Measurements from ENCODE around the gene TMEM109. TPM values are rescaled to one million over a fixed set of nuclear protein-coding genes. Genes with fewer than 3 reads are reported as not detected.

The TMEM109 gene
- total and polyA plus RNA-seq, 2 experiments from 2014 or later: 17.4 to 17.7 TPM

DNA sequence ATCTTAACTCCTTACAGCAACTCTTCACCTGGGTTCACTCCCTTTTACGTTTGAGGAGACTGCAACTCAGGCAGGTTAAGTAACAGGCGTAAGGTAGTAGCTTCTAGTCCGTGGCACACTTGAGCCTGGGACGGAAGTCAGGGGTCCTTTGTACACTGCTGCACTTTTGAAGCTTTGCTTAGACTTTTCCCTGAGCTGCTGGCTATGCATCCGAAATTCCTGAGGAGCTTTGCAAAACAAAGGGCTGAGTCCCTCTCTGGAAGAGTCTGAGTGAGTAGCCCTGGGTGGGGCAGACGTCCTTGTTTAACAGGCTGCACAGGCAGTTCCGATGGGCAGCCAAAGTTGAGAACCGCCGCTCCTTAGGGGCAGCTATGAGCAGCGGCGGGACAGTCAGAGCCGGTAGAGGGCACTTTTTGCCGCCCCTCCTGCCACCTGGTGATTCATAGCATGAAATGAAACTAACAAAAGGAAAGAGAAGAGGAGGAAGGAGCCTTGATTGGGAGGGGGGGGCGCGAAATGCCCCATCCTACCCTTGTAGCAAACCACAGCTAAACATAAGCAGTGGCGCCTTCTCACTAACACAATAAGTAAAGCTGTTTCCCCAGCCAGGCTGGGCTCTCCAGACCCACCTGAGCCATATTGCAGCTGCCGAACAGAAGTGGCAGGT is 1.4 kb downstream of the TMEM109 start:
- ATAC-seq: peak; percentile 70
- Mint-ChIP-seq H3K4me3 (peak overlapping the region; percentile 91), H3K36me3 (ENCODE audit: low read depth) (peaks cover 15% of the 10 kb centered on the region), H3K9me3 (no peaks in the 10 kb centered on the region; the same call in 2 of the 3 replicates), H3K4me1 (peaks cover 43% of the 10 kb centered on the region), H3K27ac (peak overlapping the region; percentile 79), H3K27me3 (ENCODE audit: insufficient read depth, low read depth, poor library complexity) (peaks cover 6% of the 10 kb centered on the region)
- H3K9me2 ChIP-seq (ENCODE audit: insufficient read depth): no peaks in the 10 kb centered on the region
- peaks cover 29% of the 10 kb centered on the region for H3K4me1 ChIP-seq (ENCODE audit: insufficient read depth)
- H3F3A ChIP-seq (replicated peaks; ENCODE audit: low read depth): 0 out of 2 replicates have a peak, but pooled peaks cover 6% of the 10 kb centered on the region
- peaks cover 7% of the 10 kb centered on the region; the same call in 1 of the 2 replicates for H4K20me1 ChIP-seq (replicated peaks; ENCODE audit: insufficient read depth)
- peak; percentile 85 for DNase-seq (ENCODE audit: low spot score)
- H3K4me3 ChIP-seq: peak overlapping the region; percentile 56
- H3K27ac ChIP-seq (ENCODE audit: low read depth): 0 out of 2 replicates have a peak overlapping the region, but pooled peaks have one; percentile 7
- H2AFZ ChIP-seq: peak overlapping the region; percentile 6; the same call in 1 of the 2 replicates
- H3K36me3 ChIP-seq (ENCODE audit: insufficient read depth): no peaks in the 10 kb centered on the region
- TF ChIP-seq STAT1 (IDR thresholded peaks at IDR 0.05; ENCODE audit: unreplicated experiment): no peak
- TF ChIP-seq CREB1 (CRISPR knock-in tag; IDR thresholded peaks at IDR 0.05; ENCODE audit: low read depth): 0 out of 2 replicates have a peak, but pooled peaks have one; percentile 21
- TF ChIP-seq, protein P1, sequence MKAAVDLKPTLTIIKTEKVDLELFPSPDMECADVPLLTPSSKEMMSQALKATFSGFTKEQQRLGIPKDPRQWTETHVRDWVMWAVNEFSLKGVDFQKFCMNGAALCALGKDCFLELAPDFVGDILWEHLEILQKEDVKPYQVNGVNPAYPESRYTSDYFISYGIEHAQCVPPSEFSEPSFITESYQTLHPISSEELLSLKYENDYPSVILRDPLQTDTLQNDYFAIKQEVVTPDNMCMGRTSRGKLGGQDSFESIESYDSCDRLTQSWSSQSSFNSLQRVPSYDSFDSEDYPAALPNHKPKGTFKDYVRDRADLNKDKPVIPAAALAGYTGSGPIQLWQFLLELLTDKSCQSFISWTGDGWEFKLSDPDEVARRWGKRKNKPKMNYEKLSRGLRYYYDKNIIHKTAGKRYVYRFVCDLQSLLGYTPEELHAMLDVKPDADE (IDR thresholded peaks at IDR 0.05): no peak
- TF ChIP-seq, protein P2, sequence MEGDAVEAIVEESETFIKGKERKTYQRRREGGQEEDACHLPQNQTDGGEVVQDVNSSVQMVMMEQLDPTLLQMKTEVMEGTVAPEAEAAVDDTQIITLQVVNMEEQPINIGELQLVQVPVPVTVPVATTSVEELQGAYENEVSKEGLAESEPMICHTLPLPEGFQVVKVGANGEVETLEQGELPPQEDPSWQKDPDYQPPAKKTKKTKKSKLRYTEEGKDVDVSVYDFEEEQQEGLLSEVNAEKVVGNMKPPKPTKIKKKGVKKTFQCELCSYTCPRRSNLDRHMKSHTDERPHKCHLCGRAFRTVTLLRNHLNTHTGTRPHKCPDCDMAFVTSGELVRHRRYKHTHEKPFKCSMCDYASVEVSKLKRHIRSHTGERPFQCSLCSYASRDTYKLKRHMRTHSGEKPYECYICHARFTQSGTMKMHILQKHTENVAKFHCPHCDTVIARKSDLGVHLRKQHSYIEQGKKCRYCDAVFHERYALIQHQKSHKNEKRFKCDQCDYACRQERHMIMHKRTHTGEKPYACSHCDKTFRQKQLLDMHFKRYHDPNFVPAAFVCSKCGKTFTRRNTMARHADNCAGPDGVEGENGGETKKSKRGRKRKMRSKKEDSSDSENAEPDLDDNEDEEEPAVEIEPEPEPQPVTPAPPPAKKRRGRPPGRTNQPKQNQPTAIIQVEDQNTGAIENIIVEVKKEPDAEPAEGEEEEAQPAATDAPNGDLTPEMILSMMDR (conservative IDR thresholded peaks at IDR 0.05; ENCODE audit: low read depth in 2 of 2): peak; percentile 27 to 50
- TF ChIP-seq, protein P3, sequence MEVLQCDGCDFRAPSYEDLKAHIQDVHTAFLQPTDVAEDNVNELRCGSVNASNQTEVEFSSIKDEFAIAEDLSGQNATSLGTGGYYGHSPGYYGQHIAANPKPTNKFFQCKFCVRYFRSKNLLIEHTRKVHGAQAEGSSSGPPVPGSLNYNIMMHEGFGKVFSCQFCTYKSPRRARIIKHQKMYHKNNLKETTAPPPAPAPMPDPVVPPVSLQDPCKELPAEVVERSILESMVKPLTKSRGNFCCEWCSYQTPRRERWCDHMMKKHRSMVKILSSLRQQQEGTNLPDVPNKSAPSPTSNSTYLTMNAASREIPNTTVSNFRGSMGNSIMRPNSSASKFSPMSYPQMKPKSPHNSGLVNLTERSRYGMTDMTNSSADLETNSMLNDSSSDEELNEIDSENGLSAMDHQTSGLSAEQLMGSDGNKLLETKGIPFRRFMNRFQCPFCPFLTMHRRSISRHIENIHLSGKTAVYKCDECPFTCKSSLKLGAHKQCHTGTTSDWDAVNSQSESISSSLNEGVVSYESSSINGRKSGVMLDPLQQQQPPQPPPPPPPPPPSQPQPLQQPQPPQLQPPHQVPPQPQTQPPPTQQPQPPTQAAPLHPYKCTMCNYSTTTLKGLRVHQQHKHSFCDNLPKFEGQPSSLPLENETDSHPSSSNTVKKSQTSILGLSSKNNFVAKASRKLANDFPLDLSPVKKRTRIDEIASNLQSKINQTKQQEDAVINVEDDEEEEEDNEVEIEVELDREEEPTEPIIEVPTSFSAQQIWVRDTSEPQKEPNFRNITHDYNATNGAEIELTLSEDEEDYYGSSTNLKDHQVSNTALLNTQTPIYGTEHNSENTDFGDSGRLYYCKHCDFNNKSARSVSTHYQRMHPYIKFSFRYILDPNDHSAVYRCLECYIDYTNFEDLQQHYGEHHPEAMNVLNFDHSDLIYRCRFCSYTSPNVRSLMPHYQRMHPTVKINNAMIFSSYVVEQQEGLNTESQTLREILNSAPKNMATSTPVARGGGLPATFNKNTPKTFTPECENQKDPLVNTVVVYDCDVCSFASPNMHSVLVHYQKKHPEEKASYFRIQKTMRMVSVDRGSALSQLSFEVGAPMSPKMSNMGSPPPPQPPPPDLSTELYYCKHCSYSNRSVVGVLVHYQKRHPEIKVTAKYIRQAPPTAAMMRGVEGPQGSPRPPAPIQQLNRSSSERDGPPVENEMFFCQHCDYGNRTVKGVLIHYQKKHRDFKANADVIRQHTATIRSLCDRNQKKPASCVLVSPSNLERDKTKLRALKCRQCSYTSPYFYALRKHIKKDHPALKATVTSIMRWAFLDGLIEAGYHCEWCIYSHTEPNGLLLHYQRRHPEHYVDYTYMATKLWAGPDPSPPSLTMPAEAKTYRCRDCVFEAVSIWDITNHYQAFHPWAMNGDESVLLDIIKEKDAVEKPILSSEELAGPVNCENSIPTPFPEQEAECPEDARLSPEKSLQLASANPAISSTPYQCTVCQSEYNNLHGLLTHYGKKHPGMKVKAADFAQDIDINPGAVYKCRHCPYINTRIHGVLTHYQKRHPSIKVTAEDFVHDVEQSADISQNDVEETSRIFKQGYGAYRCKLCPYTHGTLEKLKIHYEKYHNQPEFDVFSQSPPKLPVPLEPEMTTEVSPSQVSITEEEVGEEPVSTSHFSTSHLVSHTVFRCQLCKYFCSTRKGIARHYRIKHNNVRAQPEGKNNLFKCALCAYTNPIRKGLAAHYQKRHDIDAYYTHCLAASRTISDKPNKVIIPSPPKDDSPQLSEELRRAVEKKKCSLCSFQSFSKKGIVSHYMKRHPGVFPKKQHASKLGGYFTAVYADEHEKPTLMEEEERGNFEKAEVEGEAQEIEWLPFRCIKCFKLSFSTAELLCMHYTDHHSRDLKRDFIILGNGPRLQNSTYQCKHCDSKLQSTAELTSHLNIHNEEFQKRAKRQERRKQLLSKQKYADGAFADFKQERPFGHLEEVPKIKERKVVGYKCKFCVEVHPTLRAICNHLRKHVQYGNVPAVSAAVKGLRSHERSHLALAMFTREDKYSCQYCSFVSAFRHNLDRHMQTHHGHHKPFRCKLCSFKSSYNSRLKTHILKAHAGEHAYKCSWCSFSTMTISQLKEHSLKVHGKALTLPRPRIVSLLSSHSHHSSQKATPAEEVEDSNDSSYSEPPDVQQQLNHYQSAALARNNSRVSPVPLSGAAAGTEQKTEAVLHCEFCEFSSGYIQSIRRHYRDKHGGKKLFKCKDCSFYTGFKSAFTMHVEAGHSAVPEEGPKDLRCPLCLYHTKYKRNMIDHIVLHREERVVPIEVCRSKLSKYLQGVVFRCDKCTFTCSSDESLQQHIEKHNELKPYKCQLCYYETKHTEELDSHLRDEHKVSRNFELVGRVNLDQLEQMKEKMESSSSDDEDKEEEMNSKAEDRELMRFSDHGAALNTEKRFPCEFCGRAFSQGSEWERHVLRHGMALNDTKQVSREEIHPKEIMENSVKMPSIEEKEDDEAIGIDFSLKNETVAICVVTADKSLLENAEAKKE (CRISPR knock-in tag; IDR thresholded peaks at IDR 0.05): no peak
- H3K27me3 ChIP-seq (ENCODE audit: insufficient read depth): no peaks in the 10 kb centered on the region
- H3K4me2 ChIP-seq: peak overlapping the region; percentile 88
- peaks cover 29% of the 10 kb centered on the region for H3K79me2 ChIP-seq (replicated peaks; ENCODE audit: insufficient read depth)

All from GM23338 (cell line).